ENCODE data around the gene MYO7A.

GRCh38 chr11:77175021-77175842 lies 47.2 kb downstream of the MYO7A start:
- TF ChIP-seq CTCF (optimal IDR thresholded peaks at IDR 0.05 in 1 of 3, IDR thresholded peaks at IDR 0.05 in 1 of 3, conservative IDR thresholded peaks at IDR 0.05 in 1 of 3; ENCODE audit: extremely low read depth in 1 of 3, insufficient read depth in 2 of 3, low read length in 3 of 3) (no peak), EZH2 (IDR thresholded peaks at IDR 0.05; ENCODE audit: low read length) (no peak)

All from keratinocyte (primary cell).